Stimulated activated CD8-positive, alpha-beta memory T cell treated with anti-CD3 and anti-CD28 coated beads, Interleukin-15, amount 100 ng/mL, for 24 hours (primary cell): ENCODE measurements around the gene OLFM2.
A peak's percentile ranks its signal among the peaks of the same experiment; 100 is the strongest.
"Not testable (repeated sequence)": the region's sequence is repeated elsewhere in the genome, so short reads cannot be mapped to it uniquely, and the experiment has no call there.

ENCODE experiments used
- DNase-seq: peaks from one replicate; pipeline ENCODE4 v3.0.0-alpha.2; 2020; ENCODE audit warnings: low read depth

OLFM2 gene

DNA sequence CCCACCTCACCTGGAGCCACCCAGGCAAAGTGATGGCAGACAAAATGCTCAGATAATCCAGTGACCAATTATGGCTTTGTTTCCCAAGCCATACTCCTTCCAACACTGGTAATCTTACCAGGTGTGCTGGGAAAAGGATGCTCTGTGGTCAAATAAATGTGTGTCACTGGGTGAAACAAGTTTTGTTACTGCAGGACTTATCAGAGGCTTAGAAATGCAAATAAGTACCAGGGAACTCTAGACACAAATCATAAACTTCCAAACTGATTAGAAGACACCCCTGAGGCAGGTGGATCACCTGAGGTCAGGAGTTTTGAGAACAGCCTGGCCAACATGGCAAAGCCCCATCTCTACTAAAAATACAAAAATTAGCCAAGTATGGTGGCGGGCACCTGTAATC lies 74.8 kb downstream of the OLFM2 start:
- DNase-seq, result no peak

DNA sequence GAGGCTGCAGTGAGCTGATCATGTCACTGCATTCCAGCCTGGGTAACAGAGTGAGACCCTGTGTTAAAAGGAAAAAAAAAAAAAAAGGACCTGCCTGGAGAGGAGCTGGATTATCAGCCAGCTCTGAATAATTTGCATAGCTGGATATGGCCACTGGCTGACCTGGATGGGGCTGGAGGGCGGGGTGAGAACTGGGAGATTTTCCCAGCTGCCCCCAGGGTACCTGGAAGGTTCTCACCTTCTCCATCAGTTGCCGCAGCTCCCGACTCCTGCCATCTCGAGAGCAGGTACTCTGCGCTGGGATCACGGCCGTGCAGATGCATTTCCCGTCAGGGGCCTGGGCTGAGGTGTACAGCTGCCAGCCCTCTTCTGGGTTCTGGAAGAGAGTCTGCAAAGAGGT lies 75.9 kb downstream of the OLFM2 start:
- DNase-seq, result no peak

DNA sequence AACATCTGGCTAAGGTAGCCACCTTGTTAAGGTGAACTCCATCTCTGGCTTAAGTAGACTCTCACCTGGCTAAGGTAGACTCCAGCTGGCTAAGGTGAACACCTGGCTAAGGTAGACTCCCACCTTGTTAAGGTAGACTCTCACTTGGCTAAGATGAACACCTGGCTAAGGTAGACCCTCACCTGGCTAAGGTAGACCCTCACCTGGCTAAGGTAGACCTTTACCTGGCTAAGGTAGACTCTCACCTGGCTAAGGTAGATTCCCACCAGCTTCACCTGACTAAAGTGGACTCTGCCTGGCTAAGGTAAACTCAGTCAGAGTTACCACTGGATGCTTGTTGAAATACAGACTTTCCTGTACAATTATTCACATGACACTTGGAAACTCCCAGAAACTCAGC lies 77.5 kb downstream of the OLFM2 start:
- no peak for DNase-seq

DNA sequence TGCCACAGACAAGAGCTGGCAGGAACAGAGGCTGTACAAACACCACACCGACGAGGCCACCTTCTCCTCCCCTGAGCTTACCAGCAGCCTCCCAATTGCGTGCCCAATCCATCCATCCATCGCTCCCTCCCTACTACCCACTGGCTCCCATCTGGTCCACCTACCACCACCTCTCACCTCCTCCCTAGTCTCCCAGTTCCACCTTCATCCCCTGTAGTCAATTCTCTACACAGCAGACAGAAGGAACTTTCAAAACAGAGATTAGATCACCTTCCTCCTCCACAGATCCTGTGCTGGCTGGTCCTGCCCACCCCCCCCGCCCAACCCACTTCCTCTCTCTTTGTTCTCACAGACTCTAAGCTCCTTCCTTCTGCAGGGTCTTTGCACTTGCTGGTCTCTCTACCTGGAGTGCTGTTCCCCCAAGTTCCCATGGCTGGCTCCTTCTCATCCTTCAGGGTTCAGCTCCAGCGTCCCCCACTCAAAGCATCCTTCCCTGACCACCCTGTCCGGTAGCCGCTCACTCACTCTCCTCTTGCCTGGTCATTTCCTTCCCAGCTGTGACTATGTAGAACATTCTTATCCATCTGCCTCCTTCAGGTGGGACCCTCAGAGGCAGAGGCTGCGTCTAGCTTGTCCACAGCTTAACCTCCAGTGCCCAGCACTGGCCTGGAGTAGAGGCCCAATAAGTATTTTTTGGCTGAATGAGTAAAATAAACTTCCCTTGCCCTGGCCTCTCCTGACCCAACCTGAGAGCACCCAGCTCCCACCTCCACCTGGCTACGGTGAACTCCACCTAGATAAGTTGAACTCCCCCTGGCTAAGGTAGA lies 78.2 kb downstream of the OLFM2 start:
- no peak for DNase-seq

DNA sequence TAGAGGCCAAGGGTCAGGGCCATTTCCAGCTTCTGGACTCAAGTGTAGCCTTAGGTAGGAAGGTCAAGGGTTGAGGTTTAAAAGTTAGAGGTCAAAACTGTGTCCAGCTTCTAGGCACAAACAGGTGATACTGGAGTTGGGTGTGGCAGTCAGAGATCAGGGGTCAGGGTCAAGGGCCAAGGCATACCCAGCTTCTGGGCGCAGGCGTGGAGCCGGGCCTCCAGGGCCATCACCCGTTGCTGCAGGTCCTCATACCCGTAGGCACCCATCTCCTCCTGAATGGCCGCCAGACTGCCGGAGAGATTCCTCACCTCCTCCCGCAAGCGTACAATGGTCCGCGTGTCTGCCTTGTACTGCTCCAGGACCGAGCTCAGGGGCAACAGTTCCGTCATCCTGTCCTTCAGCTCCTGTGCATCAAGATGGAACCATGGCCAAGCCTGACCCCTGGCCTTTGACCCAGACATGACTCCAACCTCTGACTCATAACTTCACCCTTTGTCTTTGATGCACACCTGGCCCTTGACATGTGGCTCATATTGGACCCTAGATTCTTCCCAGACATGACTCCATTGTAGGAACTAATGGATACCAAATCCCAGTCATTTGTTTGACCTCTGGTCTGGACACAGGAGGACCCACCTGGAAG lies 79.1 kb downstream of the OLFM2 start:
- DNase-seq, result no peak

DNA sequence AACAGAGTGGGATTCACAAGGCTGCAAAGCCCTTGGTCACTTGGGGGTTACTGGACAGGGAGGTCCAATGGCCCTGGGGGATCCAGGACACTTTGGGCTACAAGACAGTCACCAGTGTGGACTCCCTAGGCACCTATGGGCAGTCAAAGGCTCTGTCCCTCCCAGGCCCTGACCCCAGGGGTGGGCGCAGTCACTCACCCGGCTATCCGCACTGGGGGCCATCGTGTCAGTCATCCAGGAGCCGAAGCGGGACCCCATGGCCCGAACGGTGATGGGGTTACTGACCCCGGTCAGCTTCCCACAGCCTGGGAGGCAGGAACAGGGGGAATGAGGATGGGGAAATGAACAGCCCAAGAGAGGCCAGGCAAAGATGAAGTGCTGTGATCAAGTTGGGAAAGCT lies 79.7 kb downstream of the OLFM2 start:
- no peak for DNase-seq

DNA sequence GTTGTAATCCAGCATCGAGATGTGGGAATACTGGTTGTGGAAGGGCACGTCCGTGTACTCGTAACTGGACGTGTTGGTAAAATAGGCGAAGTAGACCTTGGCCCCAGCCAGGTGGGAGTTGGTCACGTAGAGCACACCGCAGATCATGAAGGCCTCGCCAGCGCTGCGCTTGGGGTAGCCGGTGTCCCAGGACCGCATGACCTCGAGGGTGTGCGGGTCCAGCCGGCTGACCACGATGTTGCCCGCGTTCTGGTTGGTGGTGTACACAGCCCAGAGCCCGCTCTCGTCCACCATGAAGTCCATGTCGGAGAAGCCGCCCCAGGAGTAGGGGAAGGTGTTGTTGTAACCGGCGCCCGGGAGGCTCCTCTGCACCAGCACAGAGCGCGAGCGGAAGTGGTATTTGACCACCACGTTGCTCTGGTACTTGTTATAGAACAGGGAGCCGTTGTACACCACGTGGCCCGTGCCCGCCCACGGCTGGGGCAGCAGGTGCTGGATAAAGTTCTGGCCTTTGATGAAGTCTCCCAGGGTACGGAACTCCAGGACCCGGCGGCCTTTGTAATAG lies 82.0 kb downstream of the OLFM2 start:
- no peak for DNase-seq

DNA sequence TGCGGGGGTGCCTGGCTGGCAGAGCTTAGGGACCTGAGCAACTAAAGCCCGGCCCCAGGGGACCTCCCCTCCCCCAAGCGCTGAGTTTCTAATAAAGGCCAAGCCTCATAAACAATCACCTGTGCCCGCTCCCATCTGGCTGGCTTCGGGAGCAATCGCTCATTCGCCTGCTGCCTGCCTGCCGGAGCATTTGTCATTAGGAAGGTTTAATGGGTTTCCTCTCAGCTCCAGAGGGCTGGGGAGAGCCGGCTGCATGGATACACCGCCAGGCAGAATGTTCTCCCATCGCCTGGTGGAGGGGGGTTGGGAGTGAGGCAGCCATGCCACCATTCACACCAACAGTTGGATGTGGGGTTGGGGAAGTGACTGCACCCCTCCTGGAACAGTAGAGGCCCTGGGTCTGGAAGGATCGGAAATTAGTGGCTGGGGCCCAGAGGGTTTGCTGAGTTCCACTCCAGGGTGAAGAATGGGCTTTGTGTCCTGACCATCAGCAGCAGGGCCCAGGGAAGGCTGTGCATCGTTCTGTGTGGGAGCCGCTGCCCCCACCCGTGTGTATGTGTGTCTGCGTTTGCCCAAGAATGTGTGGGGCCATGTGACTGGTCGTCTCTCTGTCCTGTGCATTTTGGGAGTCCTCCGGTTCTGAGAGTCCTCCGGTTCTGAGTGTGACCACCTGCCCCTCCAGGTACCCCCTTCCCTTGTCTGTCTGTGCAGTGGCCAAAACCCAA lies 85.9 kb downstream of the OLFM2 start:
- no peak for DNase-seq

DNA sequence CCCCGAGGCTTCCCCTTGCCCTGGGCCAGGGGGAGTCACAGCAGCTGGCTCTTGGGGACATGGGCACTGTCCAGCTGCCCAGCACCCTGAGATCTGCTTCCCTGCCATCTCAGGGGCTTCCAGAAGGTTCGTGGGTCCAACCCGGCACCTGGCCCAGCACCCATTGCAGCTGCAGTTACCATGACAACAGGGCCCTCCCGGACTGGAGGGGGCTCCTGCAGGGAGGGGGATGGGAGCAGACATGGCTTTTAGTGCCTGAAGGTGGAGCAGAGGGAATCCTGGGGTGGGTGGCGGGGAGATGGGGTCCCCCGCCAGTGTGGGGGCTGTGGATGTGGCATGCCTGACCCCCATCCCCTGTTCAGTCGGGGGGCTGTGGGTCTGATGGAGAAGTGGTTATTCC lies 86.5 kb downstream of the OLFM2 start:
- DNase-seq, result no peak

DNA sequence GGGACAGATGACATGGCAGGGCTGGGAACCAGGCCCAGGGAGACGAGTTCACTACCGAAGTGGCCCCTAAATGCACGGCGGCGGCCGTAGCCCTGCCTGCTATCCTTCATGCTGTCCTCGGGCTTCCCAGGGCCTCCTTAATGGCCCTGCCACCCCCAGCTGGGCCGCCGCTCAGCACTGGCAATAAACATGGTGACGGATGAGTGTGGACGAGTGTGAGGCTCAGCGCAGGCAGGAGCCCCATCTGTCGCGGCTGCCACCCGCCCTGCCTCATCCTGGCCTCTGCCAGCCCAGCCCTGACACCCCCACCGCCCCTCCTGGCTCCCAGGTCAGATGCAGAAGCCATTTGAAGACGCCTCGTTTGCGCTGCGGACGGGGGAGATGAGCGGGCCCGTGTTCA lies 87.6 kb downstream of the OLFM2 start:
- no peak for DNase-seq

DNA sequence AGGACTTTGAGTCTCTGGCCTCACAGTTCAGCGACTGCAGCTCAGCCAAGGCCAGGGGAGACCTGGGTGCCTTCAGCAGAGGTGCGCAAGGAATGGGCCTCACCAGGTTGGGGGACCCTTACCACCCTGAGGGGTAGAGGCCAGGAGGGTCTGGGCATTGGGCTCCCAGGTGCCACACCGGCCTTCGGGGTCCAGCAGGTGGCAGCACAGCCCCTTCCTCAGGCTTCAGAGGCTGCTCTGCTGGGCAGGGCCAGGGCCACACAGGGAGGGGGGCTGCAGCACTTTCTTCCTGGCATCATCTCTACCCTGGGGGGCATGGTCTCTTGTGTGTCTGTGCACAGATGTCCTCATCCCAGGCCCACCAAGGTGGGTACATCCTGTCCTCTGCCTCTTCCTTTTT lies 88.3 kb downstream of the OLFM2 start:
- DNase-seq, result no peak

DNA sequence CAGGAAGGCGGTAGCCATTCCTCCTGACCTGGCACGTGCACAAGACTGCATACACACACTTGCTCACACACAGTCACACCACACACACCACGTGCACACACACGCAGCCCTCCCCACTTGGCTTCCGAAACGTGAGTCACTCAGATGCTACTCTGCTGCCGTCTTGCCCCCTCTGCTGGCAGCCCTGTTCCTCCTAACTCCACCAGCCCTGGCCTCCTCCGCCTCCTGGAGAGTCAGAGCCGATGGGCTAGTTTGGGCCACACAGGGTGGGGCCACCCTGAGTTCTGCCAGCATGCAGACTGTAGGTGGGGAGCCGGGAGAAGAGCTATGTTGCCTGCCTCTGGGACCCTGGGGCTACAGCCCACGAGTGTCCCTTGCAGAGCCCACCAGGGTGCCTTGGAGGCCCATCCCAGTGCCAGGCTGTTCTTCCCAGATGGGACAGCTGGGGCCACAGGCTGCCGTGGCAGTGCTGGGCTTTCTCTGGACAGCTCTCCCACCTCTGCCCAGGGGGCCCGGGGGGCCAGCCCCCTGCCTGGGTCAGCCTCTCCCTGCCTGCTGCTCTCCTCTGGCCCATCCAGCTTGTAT lies 89.1 kb downstream of the OLFM2 start:
- no peak for DNase-seq

DNA sequence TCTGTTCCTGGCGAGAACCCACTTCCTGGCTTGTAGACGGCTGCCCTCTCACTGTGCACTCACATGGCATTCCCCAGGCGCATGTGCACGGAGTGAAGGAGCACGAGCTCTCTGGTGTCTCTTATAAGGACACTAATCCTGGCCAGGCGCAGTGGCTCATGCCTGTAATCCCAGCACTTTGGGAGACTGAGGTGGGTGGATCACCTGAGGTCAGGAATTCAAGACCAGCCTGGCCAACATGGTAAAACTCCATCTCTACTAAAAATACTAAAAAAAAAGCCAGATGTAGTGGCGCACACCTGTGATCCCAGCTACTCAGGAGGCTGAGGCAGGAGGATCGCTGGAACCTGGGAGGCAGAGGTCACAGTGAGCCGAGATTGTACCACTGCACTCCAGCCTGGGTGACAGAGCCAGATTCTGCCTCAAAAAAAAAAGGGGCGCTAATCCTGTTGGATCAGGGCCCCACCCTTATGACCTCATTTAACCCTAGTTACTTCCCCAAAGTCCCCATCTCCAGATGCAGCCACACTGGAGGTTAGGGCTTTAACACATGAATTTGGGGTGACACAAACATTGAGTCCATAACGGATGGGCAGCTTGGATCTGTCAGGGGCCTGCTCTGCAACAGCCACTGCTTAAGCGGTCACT lies 92.6 kb downstream of the OLFM2 start:
- not testable (repeated sequence) for DNase-seq

DNA sequence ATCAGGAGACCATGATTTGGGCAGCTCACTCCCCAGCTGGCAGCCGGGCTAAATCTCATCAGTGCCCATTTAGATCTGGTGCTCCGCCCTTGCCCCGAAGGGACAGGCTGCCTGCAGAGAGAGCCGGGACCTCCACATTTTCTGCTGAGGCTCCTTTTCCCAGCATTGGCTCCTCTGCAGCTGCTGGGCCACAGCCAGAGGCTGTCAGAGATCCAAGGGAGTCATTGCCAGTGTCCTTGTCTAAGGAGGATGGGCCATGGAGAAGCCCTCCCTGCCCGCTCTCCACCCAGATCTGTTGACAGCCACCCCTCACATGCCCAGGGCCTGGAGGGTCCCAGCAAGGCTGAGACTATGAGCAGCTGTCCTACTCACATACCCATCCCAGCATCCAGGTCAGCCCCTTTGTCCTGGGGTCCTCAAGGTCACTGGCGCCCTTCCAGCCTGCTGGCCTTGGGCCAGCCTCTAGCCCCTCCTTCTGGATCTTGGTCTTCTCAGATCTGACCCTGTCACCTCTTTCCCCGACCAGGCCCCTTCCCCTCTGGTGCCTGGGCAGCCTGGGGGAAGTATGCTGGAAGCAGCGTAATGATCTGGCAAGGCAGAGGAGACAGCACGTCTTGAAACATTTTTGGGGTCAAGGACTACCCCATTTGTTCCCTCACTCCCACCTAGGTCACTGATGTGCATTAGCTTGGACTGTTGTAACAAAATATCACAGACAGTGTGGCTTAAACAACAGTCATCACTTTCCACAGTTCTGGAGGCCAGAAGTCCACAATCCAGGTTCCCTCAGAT lies 93.3 kb downstream of the OLFM2 start:
- no peak for DNase-seq

DNA sequence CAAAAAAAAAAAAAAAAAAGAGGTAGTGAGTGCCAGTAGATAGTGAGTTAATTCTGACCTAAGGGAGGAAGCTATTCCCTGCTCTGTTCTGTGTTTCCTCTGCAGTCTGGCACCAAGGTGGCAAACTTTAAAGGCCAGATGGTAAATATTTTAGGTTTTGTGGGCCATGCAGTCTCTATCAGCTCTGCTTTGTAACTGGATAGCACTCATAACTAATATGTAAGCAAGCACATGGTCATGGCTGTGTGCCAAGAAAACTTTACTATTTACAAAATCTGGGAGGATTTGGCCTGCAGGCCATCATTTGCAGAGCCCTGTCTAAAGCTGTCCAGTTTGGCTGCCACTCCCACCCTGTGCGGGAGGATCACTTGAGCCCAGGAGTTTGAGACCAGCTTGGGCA lies 96.9 kb downstream of the OLFM2 start:
- DNase-seq, result no peak

DNA sequence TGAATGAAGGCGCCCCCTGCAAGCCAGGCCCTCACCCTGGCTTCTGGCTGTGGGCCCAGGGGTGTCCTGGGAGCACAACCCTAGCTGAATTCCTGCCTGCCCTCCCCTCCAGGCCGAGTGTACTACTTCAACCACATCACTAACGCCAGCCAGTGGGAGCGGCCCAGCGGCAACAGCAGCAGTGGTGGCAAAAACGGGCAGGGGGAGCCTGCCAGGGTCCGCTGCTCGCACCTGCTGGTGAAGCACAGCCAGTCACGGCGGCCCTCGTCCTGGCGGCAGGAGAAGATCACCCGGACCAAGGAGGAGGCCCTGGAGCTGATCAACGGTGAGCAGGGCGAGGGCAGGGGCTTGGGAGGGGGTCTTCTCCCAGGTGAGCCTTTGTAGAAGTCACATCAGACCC lies 98.0 kb downstream of the OLFM2 start:
- DNase-seq, result no peak

DNA sequence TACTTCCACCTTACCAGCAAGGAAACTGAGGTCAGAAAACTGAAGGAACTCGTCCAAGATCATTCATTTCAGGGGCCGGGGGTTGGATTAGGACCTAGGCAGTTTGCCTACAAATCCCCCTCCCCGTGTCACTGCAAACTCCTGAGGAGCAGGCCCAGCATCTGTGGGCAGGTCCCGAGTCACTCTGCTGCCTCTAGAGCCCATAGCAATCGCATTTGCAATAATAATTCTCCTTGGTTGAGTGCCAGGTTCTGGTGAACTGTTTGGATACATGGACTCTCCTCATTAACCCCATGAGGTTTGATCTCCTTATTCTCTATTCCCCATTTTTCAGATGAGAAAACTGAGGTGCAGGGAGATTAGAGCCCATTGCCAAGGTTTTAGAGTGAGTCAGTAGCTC lies 100.3 kb downstream of the OLFM2 start:
- no peak for DNase-seq

DNA sequence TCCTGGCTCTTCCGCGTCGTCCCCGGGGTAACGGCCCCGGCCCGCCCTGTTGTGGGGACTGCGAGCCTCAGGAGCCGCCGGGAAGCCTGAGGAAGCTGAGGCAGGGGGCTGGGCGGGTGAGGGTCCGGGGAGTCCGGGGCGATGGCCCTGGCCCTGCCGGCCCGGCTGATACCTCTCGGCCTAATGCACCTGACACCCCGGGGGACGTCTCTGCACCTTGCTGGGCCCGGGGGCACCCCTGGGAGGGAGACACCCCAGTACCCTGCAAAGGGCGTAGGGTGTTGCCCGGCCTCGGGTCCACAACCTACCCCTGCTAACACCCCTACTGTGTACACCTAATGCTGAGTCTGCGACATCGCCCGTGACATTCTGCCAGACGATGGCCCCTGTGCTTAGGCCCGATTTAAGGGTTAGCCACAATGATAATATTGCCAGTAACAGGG lies 100.8 kb downstream of the OLFM2 start:
- DNase-seq, result no peak

DNA sequence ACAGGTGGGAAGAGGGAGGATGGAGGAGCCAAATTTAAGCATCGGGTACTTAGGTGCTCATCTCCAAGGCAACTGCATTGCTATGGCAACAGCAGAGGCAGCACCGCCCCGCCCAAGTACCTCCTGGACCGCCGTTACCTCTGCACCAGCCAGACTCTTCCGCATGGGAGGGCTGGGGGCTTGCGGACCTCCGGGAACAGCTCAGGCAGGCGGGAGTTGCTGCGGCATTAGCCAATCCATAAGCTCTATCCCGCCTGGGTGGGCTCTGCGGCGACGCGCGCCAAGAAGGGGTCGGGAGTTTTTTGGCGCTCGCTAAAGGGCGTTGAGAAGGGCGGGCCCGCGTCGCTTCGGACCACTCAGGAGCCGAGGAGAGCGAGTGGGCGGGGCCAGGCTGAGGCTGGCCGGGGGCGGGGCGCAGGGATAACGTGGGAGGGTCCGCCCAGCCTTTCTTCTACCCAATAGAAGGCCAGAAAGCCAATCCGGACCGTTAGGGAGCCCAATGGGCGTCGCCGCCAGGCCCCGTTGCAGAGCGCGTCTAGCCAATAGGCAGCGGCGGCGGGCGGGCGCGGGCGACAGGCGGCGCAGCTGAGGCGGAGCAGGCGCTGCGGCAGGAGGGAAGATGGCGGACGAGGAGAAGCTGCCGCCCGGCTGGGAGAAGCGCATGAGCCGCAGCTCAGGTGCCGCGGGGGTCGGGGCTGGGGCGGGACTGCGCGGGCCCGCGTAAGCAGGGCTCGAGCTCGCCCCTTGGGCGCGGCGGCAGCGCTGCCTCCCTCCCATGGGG lies 101.4 kb downstream of the OLFM2 start, which contains the start of gene PIN1:
PIN1 (plus strand) TSS at position 593 of the 781 bp plus-strand sequence; CDS start at position 620, 27 bp downstream.
- peak; percentile 96 for DNase-seq

DNA sequence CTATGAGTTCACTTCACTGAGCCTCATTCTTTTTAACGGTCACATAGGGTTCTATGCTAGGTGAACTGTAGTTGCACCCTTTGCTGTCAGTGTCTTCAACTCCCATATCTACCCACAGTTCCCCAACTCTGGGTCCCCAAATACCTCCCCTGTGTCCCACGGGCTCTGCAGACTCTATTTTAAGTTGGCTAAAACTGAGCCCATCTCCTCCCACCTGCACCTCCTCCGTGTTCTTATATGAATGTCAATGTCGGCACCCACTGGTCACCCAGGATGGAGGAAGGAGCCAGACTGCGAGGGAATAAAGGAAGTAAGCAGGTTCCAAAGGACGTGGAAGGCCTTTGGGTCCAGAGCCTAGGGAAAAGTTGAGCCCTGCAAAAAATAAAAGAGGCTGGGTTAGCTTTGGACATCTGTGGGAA lies 102.0 kb downstream of the OLFM2 start:
- no peak for DNase-seq
